LNCAP (cell line): Measurements from ENCODE around the gene MAN1C1.
A peak's percentile ranks its signal among the peaks of the same experiment; 100 is the strongest.

Source experiments
- CTCF ChIP-seq: fragments of 450-650 bp; IDR thresholded peaks from 2 replicates; pipeline ENCODE4 v1.5.1; 2017; ENCODE audit warnings: mild to moderate bottlenecking

The MAN1C1 gene

DNA sequence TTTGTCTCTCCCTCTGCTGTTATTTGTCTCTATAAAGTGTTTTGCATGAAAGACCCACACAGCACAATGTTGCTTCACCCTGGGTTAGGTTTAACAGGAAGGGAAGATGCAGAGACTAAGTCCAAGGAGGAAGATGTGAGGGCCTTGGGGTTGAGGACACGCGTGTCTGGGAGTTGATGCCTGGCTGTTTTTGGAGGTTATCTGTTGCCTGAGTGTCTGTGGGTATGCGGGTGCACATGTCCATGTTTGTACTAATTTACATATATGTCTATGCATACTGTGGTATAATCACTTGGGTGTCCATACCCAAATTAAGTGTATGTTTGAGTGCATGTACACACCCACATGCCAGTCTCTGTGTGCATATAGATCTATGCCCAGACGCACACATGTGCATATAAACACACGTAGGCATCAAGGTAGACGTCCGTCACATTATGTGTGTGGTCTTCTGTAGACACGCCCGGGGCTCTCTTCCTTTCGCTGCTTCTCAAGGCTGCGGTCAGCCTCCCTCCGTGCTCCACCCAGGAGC is 962 bp upstream of the MAN1C1 start:
- no peak for TF ChIP-seq CTCF

- no peak for TF ChIP-seq CTCF
These were observed 515 bp downstream of the MAN1C1 start for GRCh38 chr1:25616987-25617624.

- TF ChIP-seq CTCF: no peak
These were observed 1.2 kb downstream of the MAN1C1 start for GRCh38 chr1:25617625-25618432.

- TF ChIP-seq CTCF: no peak
These were observed 1.8 kb downstream of the MAN1C1 start for GRCh38 chr1:25618433-25618808.

- peak; percentile 49 for TF ChIP-seq CTCF
These were observed 2.7 kb downstream of the MAN1C1 start for GRCh38 chr1:25619101-25619890.

GRCh38 chr1:25620211-25620610 is 3.6 kb downstream of the MAN1C1 start:
- no peak for TF ChIP-seq CTCF

GRCh38 chr1:25620701-25621350 is 4.2 kb downstream of the MAN1C1 start:
- TF ChIP-seq CTCF: no peak
